OCI-LY1 (cell line): ENCODE measurements around the gene TRPM5.

ENCODE experiments used
- EZH2 ChIP-seq: fragments of 200-600 bp; sonication (generic), shearing (Covaris generic); IDR thresholded peaks from 2 replicates; pipeline ENCODE4 v1.8.0; 2017; ENCODE audit warnings: borderline replicate concordance, mixed run types, mild to moderate bottlenecking, antibody characterized with exemption, low read length, moderate library complexity, mixed read lengths
- TF ChIP-seq, protein P1 (sequence below): fragments of 200-600 bp; sonication (generic), shearing (Covaris generic); IDR thresholded peaks from 2 replicates; pipeline ENCODE4 v1.5.1; 2017; ENCODE audit warnings: mild to moderate bottlenecking, antibody characterized with exemption, low read length, moderate library complexity, mixed read lengths

DNA sequence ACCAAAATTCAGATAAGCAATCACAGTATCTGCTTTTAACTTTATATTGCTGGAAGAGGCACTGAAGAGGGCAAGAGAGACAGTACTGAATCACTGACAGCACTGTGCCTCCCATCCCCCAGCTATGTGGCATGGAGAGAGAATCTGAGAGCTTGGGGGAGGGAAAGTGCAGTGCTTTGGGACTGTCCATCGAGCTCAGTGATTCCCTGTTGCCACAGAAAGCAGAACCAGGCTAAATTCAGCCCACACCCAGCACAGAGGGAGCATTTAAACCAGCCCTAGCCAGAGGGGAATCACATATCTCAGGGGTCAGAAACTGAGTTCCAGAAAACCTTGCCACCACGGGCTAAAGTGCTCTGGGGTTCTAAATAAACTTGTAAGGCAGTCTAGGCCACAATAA is 44.8 kb upstream of the TRPM5 start:
- TF ChIP-seq, protein P1, sequence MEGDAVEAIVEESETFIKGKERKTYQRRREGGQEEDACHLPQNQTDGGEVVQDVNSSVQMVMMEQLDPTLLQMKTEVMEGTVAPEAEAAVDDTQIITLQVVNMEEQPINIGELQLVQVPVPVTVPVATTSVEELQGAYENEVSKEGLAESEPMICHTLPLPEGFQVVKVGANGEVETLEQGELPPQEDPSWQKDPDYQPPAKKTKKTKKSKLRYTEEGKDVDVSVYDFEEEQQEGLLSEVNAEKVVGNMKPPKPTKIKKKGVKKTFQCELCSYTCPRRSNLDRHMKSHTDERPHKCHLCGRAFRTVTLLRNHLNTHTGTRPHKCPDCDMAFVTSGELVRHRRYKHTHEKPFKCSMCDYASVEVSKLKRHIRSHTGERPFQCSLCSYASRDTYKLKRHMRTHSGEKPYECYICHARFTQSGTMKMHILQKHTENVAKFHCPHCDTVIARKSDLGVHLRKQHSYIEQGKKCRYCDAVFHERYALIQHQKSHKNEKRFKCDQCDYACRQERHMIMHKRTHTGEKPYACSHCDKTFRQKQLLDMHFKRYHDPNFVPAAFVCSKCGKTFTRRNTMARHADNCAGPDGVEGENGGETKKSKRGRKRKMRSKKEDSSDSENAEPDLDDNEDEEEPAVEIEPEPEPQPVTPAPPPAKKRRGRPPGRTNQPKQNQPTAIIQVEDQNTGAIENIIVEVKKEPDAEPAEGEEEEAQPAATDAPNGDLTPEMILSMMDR, result no peak
- TF ChIP-seq EZH2, result no peak
